Brain microvascular endothelial cell (primary cell): ENCODE data around the gene DDX24.

Source experiments
- DNase-seq: peaks from one replicate; pipeline ENCODE4 v3.0.0-alpha.2; 2020
- H3K27ac ChIP-seq: fragments of 250-450 bp; sonication (Bioruptor Pico); 2 replicates; pipeline ENCODE4 v1.5.1; 2020; ENCODE audit warnings: mild to moderate bottlenecking, moderate library complexity
- H3K27me3 ChIP-seq: fragments of 250-450 bp; sonication (Bioruptor Pico); replicated peaks from 2 replicates; pipeline ENCODE4 v1.5.1; 2020; ENCODE audit warnings: mild to moderate bottlenecking
- H3K36me3 ChIP-seq: fragments of 250-450 bp; sonication (Bioruptor Pico); replicated peaks from 2 replicates; pipeline ENCODE4 v1.5.1; 2020; ENCODE audit warnings: mild to moderate bottlenecking
- H3K4me3 ChIP-seq: 2 replicates; pipeline ENCODE4 v1.5.1; 2011; ENCODE audit warnings: low read depth, mild to moderate bottlenecking, control low read depth, low read length, moderate library complexity
- CTCF ChIP-seq: IDR thresholded peaks from 2 replicates; pipeline ENCODE4 v1.5.1; 2011; ENCODE audit warnings: low read depth, mild to moderate bottlenecking, moderate library complexity, low read length, control low read depth, inconsistent platforms; ENCODE audit errors: missing control alignments
- in situ Hi-C: cut with HindIII; loops from 2 replicates; pipeline ENCODE4 v1.10.0; 2017; ENCODE audit warnings: low sequenced_read_pairs, low pct_ligation_motif_present

DDX24 gene

GRCh38 chr14:94104731-94105130 is 23.7 kb upstream of the DDX24 start:
- Histone ChIP-seq H3K4me3 (no peak overlapping the region), H3K27me3 (no peaks in the 10 kb centered on the region), H3K36me3 (no peaks in the 10 kb centered on the region), H3K27ac (no peak overlapping the region)
- in situ Hi-C loops, result no loop called here
- no peak for TF ChIP-seq CTCF
- DNase-seq, result no peak

- in situ Hi-C loops, result no loop called here
- Histone ChIP-seq H3K27me3 (no peaks in the 10 kb centered on the region), H3K36me3 (no peaks in the 10 kb centered on the region), H3K4me3 (no peak overlapping the region), H3K27ac (no peak overlapping the region)
- no peak for TF ChIP-seq CTCF
- DNase-seq, result no peak
Measured at GRCh38 chr14:94103554-94104150, 22.6 kb upstream of the DDX24 start.

- Histone ChIP-seq H3K36me3 (no peaks in the 10 kb centered on the region), H3K27ac (no peak overlapping the region), H3K4me3 (no peak overlapping the region), H3K27me3 (no peaks in the 10 kb centered on the region)
- no peak for TF ChIP-seq CTCF
- DNase-seq, result no peak
- in situ Hi-C loops, result no loop called here
Measured at GRCh38 chr14:94102768-94103482, 21.9 kb upstream of the DDX24 start.

- Histone ChIP-seq H3K36me3 (no peaks in the 10 kb centered on the region), H3K4me3 (no peak overlapping the region), H3K27me3 (no peaks in the 10 kb centered on the region), H3K27ac (no peak overlapping the region)
- TF ChIP-seq CTCF, result no peak
- DNase-seq, result no peak
- in situ Hi-C loops, result no loop called here
Measured at GRCh38 chr14:94101748-94102147, 20.7 kb upstream of the DDX24 start.

GRCh38 chr14:94100847-94101246 is 19.8 kb upstream of the DDX24 start:
- DNase-seq, result peak; percentile 84
- H3K27ac ChIP-seq, result no peak overlapping the region
- TF ChIP-seq CTCF, result no peak
- in situ Hi-C loops, result no loop called here
- no peaks in the 10 kb centered on the region for H3K27me3 ChIP-seq
- H3K4me3 ChIP-seq, result no peak overlapping the region
- no peaks in the 10 kb centered on the region for H3K36me3 ChIP-seq
